GM12878 (cell line): ENCODE results near the gene GPRC5D. TPM values are rescaled to one million over a fixed set of nuclear protein-coding genes. Genes with fewer than 3 reads are reported as not detected.

Experiments
- ATAC-seq: fragments of 200-7000 bp; cut with Tn5 transposase; 3 replicates; pipeline ENCODE4 v1.9.1; 2020; ENCODE audit warnings: mild to moderate bottlenecking, moderate library complexity
- BruUV-seq: library from RNA; stranded (reverse); fragments of 400-500 nt; replicated peaks from 2 replicates; lab custom pipeline; 2021; lab: Mats Ljungman, UMichigan
- CTCF ChIA-PET: fragments of 300-600 bp; sonication (Branson Sonifier 250); formaldehyde crosslinking; extraction: SDS; loops from one replicate; lab custom pipeline; 2021; ENCODE audit warnings: inconsistent platforms; lab: Yijun Ruan, JAX
- POLR2A ChIA-PET: fragments of 350-600 bp; formaldehyde crosslinking; extraction: SDS; loops from one replicate; lab custom pipeline; 2021; ENCODE audit warnings: inconsistent platforms; lab: Charles Lee
- RAD21 ChIA-PET: fragments of 300-600 bp; sonication (Branson Sonifier 250); formaldehyde crosslinking; loops from one replicate; lab custom pipeline; 2023; ENCODE audit warnings: antibody characterized with exemption; ENCODE audit not compliant: unreplicated experiment; lab: Charles Lee
- SMC1A ChIA-PET: fragments of 300-600 bp; sonication (Branson Sonifier 250); formaldehyde crosslinking; loops from one replicate; lab custom pipeline; 2023; ENCODE audit not compliant: unreplicated experiment, uncharacterized antibody; lab: Charles Lee
- DNase-seq: peaks from one replicate; pipeline ENCODE4 v3.0.0-alpha.2; 2011; ENCODE audit warnings: low read depth, low spot score
- FAIRE-seq: peaks from 3 replicates; lab custom pipeline; 2011; peaks lifted over from hg19 to GRCh38; lab: Jason Lieb, UNC
- H2AFZ ChIP-seq: 2 replicates; pipeline ENCODE4 v1.6.0; 2011; ENCODE audit warnings: low read depth, low read length, control low read depth; ENCODE audit not compliant: control insufficient read depth
- H3K27ac ChIP-seq: 2 replicates; pipeline ENCODE4 v1.5.1; 2011; ENCODE audit warnings: control low read depth; ENCODE audit not compliant: control insufficient read depth, insufficient read depth
- H3K27me3 ChIP-seq, 2 experiments: replicated peaks in 1 of 2; 2 replicates each; pipeline versions ENCODE4 v1.6.0 to v1.6.1; 2011; ENCODE audit warnings: low read length in 1 of 2; ENCODE audit not compliant: control insufficient read depth in 2 of 2, insufficient read depth in 2 of 2
- H3K36me3 ChIP-seq, 2 experiments: 2 replicates each; pipeline ENCODE4 v1.5.1; 2011; ENCODE audit warnings: low read length in 1 of 2; ENCODE audit not compliant: control insufficient read depth in 2 of 2, insufficient read depth in 2 of 2
- H3K4me1 ChIP-seq: 2 replicates; pipeline ENCODE4 v1.6.1; 2011; ENCODE audit warnings: mild to moderate bottlenecking, low read length, moderate library complexity, mixed read lengths; ENCODE audit not compliant: control insufficient read depth, insufficient read depth
- H3K4me2 ChIP-seq: 2 replicates; pipeline ENCODE4 v1.6.0; 2011; ENCODE audit warnings: control low read depth; ENCODE audit not compliant: control insufficient read depth, insufficient read depth
- H3K4me3 ChIP-seq: fragments of 200-600 bp; sonication (generic); 2 replicates; pipeline ENCODE4 v1.5.1; 2016
- H3K79me2 ChIP-seq: 2 replicates; pipeline ENCODE4 v1.6.0; 2011; ENCODE audit warnings: low read length; ENCODE audit not compliant: control insufficient read depth, insufficient read depth
- H3K9ac ChIP-seq: 2 replicates; pipeline ENCODE4 v1.8.0; 2011; ENCODE audit warnings: low read length, control low read depth, mixed read lengths; ENCODE audit not compliant: control insufficient read depth, insufficient read depth
- H3K9me3 ChIP-seq: replicated peaks from 3 replicates; pipeline ENCODE4 v1.5.1; 2011; ENCODE audit warnings: mild to moderate bottlenecking, low read length; ENCODE audit not compliant: control insufficient read depth, insufficient read depth
- H4K20me1 ChIP-seq: 2 replicates; pipeline ENCODE4 v1.6.0; 2011; ENCODE audit not compliant: control insufficient read depth, insufficient read depth
- CTCF ChIP-seq, 3 experiments: IDR thresholded peaks in 2 of 3; conservative IDR thresholded peaks in 1 of 3; 2 replicates each; pipeline ENCODE4 v1.5.1; 2011; ENCODE audit warnings: low read depth in 3 of 3, low read length in 3 of 3, mild to moderate bottlenecking in 3 of 3, control low read depth in 2 of 3, moderate library complexity in 2 of 3, inconsistent platforms in 1 of 3, mixed read lengths in 1 of 3; ENCODE audit not compliant: control insufficient read depth in 2 of 3, insufficient read depth in 1 of 3; ENCODE audit errors: extremely low read depth in 1 of 3
- ESRRA ChIP-seq: IDR thresholded peaks from 2 replicates; pipeline ENCODE4 v1.6.1; 2012; ENCODE audit warnings: mild to moderate bottlenecking, low read length, improper control_type of control experiment
- IKZF1 ChIP-seq: fragments of 450-650 bp; conservative IDR thresholded peaks from 2 replicates; pipeline ENCODE4 v1.6.1; 2017; ENCODE audit warnings: antibody characterized with exemption, mild to moderate bottlenecking
- POLR2A ChIP-seq: IDR thresholded peaks from 2 replicates; pipeline ENCODE4 v1.6.1; 2011; ENCODE audit warnings: low read depth, mild to moderate bottlenecking, low read length
- REST ChIP-seq: IDR thresholded peaks from 2 replicates; pipeline ENCODE4 v1.6.1; 2012; ENCODE audit warnings: mild to moderate bottlenecking, low read depth, low read length
- SREBF1 ChIP-seq: IDR thresholded peaks from 2 replicates; pipeline ENCODE4 v1.6.1; 2012; ENCODE audit warnings: mild to moderate bottlenecking, low read length
- ZNF217 ChIP-seq: fragments of 450-650 bp; IDR thresholded peaks from 2 replicates; pipeline ENCODE4 v1.6.1; 2017; ENCODE audit warnings: antibody characterized with exemption, mild to moderate bottlenecking
- WGBS: methylation state at CpG from one replicate; pipeline ENCODE4 v1.1.6; 2016; ENCODE audit warnings: low lambda C conversion rate; ENCODE audit not compliant: insufficient replicate concordance, insufficient coverage; ENCODE audit errors: missing lambda C conversion rate; 5-methylcytosine and 5-hydroxymethylcytosine counted together
- in situ Hi-C: fragments of 300-500 bp; cut with MboI; formaldehyde crosslinking; loops from 9 replicates; pipeline ENCODE4 v1.14.3; 2018; ENCODE audit warnings: mixed read lengths
- intact Hi-C: fragments of 100-400 bp; cut with micrococcal nuclease; formaldehyde crosslinking; loops from one replicate; pipeline ENCODE4 v1.14.2; 2022; ENCODE audit not compliant: unreplicated experiment
- polyA plus RNA-seq, 11 experiments: library from polyadenylated mRNA; depleted of rRNA in 4 of 11; unstranded in 6 of 11; stranded (reverse) in 5 of 11; fragments of >200 nt; fragmentation: Nextera tagmentation in 4 of 11; fragmentation: Illumina TruSeq in 1 of 11; extraction: Ambion mirVana in 4 of 11; extraction: Trizol in 1 of 11; gene quantifications; 1 replicate in 1 of 11; 2 replicates in 10 of 11; pipeline versions ENCODE4 v1.2.1 to v1.2.3, GENCODE V29; 2011 to 2016; ENCODE audit warnings: inconsistent platforms in 2 of 11, missing spikeins in 2 of 11, low read depth in 1 of 11
- total RNA-seq, 4 experiments: library from RNA; depleted of rRNA in 3 of 4; stranded (reverse); fragments of >200 nt in 3 of 4; fragmentation: Illumina TruSeq in 1 of 4; extraction: Trizol in 1 of 4; gene quantifications; 2 replicates each; pipeline versions ENCODE4 v1.2.1 to v1.2.3, GENCODE V29; 2013 to 2021

GPRC5D gene
- total and polyA plus RNA-seq, 10 of the 15 experiments (the other 5 are each of a cell fraction or from before 2014, with no cell fraction given), result 0.18 to 0.90 (median 0.37) TPM; not detected in 3

DNA sequence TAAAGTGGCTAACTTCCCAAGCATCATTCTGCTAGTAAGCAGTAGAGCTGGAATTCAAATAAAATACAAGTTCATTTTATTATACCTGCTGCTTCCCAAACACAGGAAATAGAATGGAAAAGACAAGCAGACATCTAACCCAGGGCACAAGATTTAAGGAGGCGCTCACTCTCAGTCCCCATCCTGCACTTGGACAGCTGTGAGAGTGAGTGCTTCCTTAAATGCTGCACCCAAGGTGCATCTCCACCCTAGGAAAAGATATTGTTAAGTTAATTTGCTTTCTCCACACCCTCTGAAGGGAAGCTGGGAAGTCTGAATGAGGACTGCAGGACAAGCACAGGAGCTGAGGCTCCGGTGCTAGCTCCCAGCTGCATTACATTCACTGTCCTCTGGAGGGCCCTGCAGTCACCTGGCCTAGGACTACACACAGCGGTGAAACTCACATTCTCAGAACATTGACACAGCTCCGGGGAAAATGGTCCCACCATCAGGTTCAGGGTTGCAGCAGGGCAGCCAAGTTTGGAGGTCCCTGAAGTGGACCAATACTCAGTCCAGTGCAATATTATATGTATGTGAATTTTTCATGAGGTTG is 33.9 kb upstream of the GPRC5D start (continued):
- TF ChIP-seq REST (no peak), ESRRA (no peak), CTCF (IDR thresholded peaks at IDR 0.05 in 2 of 3, conservative IDR thresholded peaks at IDR 0.05 in 1 of 3; ENCODE audit: control insufficient read depth in 2 of 3, extremely low read depth in 1 of 3, insufficient read depth in 1 of 3, low read depth in 3 of 3, low read length in 3 of 3) (peak; percentile 22 to 44 (median 41)), POLR2A (no peak)

- H3K36me3 ChIP-seq, result no peaks in the 10 kb centered on the region
- H3K9ac ChIP-seq, result no peak overlapping the region
- CTCF ChIA-PET, result interaction anchor here (0.6 to 3.4 kb wide), 11 partner anchors 8 to 228 kb away, joined by 3 to 19 read pairs (median 3); no protein-coding TSS in a partner anchor
- no peak for FAIRE-seq
- BruUV-seq, result no TSS peak
- H3K9me3 ChIP-seq, result no peaks in the 10 kb centered on the region
- H4K20me1 ChIP-seq, result no peaks in the 10 kb centered on the region
- WGBS, result 43% methylated on average over 5 of the region's 5 CpGs
- no peak for TF ChIP-seq SREBF1
- no peak for TF ChIP-seq ZNF217
- no peak for TF ChIP-seq IKZF1
- intact Hi-C loops (loop anchor here (10.0 kb wide), 1 partner anchor 221 kb away; no protein-coding TSS in a partner anchor), in situ Hi-C loops (no loop called here)
- no peaks in the 10 kb centered on the region for H3K79me2 ChIP-seq
- no peaks in the 10 kb centered on the region for H3K4me1 ChIP-seq
- DNase-seq, result no peak
- peaks cover 2 to 3% of the 10 kb centered on the region in 2 experiments; a peak in 2 of 4 replicates for H3K27me3 ChIP-seq
- no peak overlapping the region for H3K4me3 ChIP-seq
- H2AFZ ChIP-seq, result no peak overlapping the region
- H3K4me2 ChIP-seq, result no peak overlapping the region
- SMC1A ChIA-PET, result interaction anchor here (1.1 kb wide), 1 partner anchor 68 kb away, joined by 4 read pairs; no protein-coding TSS in a partner anchor
- RAD21 ChIA-PET, result interaction anchor here (1.1 to 1.7 kb wide), 2 partner anchors 69 to 186 kb away, joined by 3 to 6 read pairs; no protein-coding TSS in a partner anchor
- POLR2A ChIA-PET, result no interaction called here
- no peak for ATAC-seq
- no peak overlapping the region for H3K27ac ChIP-seq
These were observed 32.2 kb upstream of the GPRC5D start for GRCh38 chr12:12984149-12984548.
